NB4 (cell line): ENCODE data around the gene MRPL3.

Experiments
- DNase-seq: peaks from one replicate; pipeline ENCODE4 v3.0.0; 2010; ENCODE audit warnings: low read depth
- H3K4me3 ChIP-seq: one replicate; pipeline ENCODE4 v1.5.1; 2011; ENCODE audit warnings: mild to moderate bottlenecking, low read depth, low read length, moderate library complexity
- CTCF ChIP-seq: IDR thresholded peaks from one replicate; pipeline ENCODE4 v1.5.1; 2012; ENCODE audit warnings: low read depth, low read length
- MAX ChIP-seq: IDR thresholded peaks from 2 replicates; pipeline ENCODE4 v1.6.1; 2011; ENCODE audit warnings: low read depth, low read length
- MYC ChIP-seq: IDR thresholded peaks from 2 replicates; pipeline ENCODE4 v1.6.1; 2011; ENCODE audit warnings: low read depth, low read length
- POLR2A ChIP-seq: IDR thresholded peaks from 2 replicates; pipeline ENCODE4 v1.6.1; 2011; ENCODE audit warnings: mild to moderate bottlenecking; ENCODE audit not compliant: insufficient read length; ENCODE audit errors: extremely low read depth

Gene MRPL3

GRCh38 chr3:131538968-131539367, 36.2 kb upstream of the MRPL3 start:
- TF ChIP-seq POLR2A: no peak
- TF ChIP-seq MYC: no peak
- no peak for TF ChIP-seq CTCF
- TF ChIP-seq MAX: no peak
- H3K4me3 ChIP-seq: no peak overlapping the region
- DNase-seq: no peak

- TF ChIP-seq CTCF (no peak), POLR2A (no peak), MAX (no peak)
- DNase-seq: no peak
- no peak overlapping the region for H3K4me3 ChIP-seq
These were observed 34.8 kb upstream of the MRPL3 start for GRCh38 chr3:131537531-131537930.

- no peak for DNase-seq
- H3K4me3 ChIP-seq: no peak overlapping the region
- TF ChIP-seq POLR2A (no peak), CTCF (no peak), MYC (no peak), MAX (no peak)
These were observed 32.8 kb upstream of the MRPL3 start for GRCh38 chr3:131535596-131535995.

- TF ChIP-seq MYC: no peak
- TF ChIP-seq POLR2A: no peak
- no peak for TF ChIP-seq CTCF
- TF ChIP-seq MAX: no peak
- H3K4me3 ChIP-seq: no peak overlapping the region
- DNase-seq: no peak
These were observed 32.4 kb upstream of the MRPL3 start for GRCh38 chr3:131535131-131535530.

GRCh38 chr3:131532645-131533044, 29.9 kb upstream of the MRPL3 start:
- TF ChIP-seq POLR2A: no peak
- TF ChIP-seq MAX: no peak
- no peak for TF ChIP-seq CTCF
- no peak for TF ChIP-seq MYC
- H3K4me3 ChIP-seq: no peak overlapping the region
- no peak for DNase-seq

- no peak overlapping the region for H3K4me3 ChIP-seq
- no peak for DNase-seq
- TF ChIP-seq MYC (no peak), CTCF (no peak), POLR2A (no peak), MAX (no peak)
These were observed 28.1 kb upstream of the MRPL3 start for GRCh38 chr3:131530843-131531242.
